Measurements from ENCODE around the gene TVP23B.
"Not testable (repeated sequence)": the region's sequence is repeated elsewhere in the genome, so short reads cannot be mapped to it uniquely, and the experiment has no call there.

TVP23B gene

DNA sequence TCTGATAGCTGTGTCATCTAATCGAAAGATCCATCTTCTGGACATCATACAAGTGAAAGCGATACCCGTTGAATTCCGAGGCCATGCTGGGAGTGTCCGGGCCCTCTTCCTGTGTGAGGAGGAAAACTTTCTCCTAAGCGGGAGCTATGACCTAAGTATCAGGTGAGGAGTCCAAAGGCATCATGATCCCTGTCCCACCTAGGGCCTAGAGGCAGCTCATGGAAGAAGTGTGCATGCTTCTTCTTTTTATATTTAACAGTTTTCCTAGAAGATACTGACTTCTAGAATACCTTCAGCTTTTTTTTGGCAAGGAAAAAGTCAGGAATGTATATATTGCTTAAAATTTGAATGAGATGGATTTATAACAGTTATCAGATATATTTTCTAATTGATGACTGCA lies 22.6 kb upstream of the TVP23B start:
- not testable (repeated sequence) for H3K27ac ChIP-seq; H3K9me3 ChIP-seq (replicated peaks in 1 of 11); H3K4me3 ChIP-seq; H3K4me1 ChIP-seq; H4K20me1 ChIP-seq; H3K36me3 ChIP-seq; H3K9ac ChIP-seq; H3K4me2 ChIP-seq; H3K27me3 ChIP-seq

- H3K9ac ChIP-seq; H3K36me3 ChIP-seq; H3K4me2 ChIP-seq; H3K4me1 ChIP-seq; H3K4me3 ChIP-seq; H3K27me3 ChIP-seq; H4K20me1 ChIP-seq; H3K27ac ChIP-seq; H3K9me3 ChIP-seq (replicated peaks in 1 of 11): not testable (repeated sequence)
Observed at GRCh38 chr17:18760221-18760620, 20.8 kb upstream of the TVP23B start.

GRCh38 chr17:18770572-18770971 lies 10.4 kb upstream of the TVP23B start:
- not testable (repeated sequence) for H3K9ac ChIP-seq; H3K27me3 ChIP-seq; H3K4me3 ChIP-seq; H3K36me3 ChIP-seq; H3K9me3 ChIP-seq (replicated peaks in 1 of 11); H3K27ac ChIP-seq; H4K20me1 ChIP-seq; H3K4me2 ChIP-seq; H3K4me1 ChIP-seq

- H3K4me3 ChIP-seq; H3K27me3 ChIP-seq; H3K4me1 ChIP-seq; H3K36me3 ChIP-seq; H3K9ac ChIP-seq; H4K20me1 ChIP-seq; H3K27ac ChIP-seq; H3K9me3 ChIP-seq (replicated peaks in 1 of 11); H3K4me2 ChIP-seq: not testable (repeated sequence)
Observed at GRCh38 chr17:18771066-18771465, 9.9 kb upstream of the TVP23B start.

DNA sequence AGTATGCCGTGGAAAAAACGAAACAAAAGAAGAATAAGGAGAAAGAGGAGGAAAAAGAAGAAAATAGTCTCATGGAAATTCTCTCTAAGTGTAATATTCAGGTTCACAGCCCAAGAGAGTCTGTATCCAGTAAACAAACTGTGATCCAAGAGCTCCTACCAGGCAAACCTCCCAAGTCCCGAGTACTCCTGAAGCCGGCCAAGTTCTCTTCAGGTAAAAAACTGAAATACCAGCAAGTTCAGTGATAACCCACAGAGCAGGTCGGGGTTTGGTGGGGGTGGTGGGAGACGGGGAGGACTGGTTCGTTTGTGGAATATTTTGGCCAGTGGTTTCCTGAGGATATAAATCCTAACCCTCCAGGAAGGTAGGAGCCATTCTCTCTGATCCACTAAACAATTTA lies 8.5 kb upstream of the TVP23B start:
- Histone ChIP-seq H3K9me3 (replicated peaks in 1 of 11) (no peaks in the 10 kb centered on the region), H3K27me3 (no peaks in the 10 kb centered on the region), H3K9ac (no peak overlapping the region), H3K4me3 (no peak overlapping the region), H3K36me3 (no peaks in the 10 kb centered on the region), H3K27ac (no peak overlapping the region), H3K4me1 (no peaks in the 10 kb centered on the region), H3K4me2 (no peak overlapping the region), H4K20me1 (no peaks in the 10 kb centered on the region)
- no peak for TF ChIP-seq Cebpa-rat (IDR thresholded peaks at IDR 0.05)

GRCh38 chr17:18781805-18782204 lies 822 bp downstream of the TVP23B start:
- H4K20me1 ChIP-seq; H3K27me3 ChIP-seq; H3K9me3 ChIP-seq (replicated peaks in 1 of 11); H3K36me3 ChIP-seq; H3K4me1 ChIP-seq: not testable (repeated sequence)
- Histone ChIP-seq H3K9ac (peak overlapping the region; percentile 73 to 83 (median 80); a peak in 20 of 22 replicates), H3K4me2 (peak overlapping the region in 9 of 11 experiments; percentile 30 to 61 (median 49); a peak in 14 of 22 replicates), H3K27ac (peak overlapping the region in 8 of 11 experiments; percentile 76 to 81 (median 78); a peak in 14 of 22 replicates), H3K4me3 (peak overlapping the region; percentile 58 to 73 (median 67))

- H3K36me3 ChIP-seq; H3K4me3 ChIP-seq; H3K4me1 ChIP-seq; H3K9ac ChIP-seq; H3K27me3 ChIP-seq; H3K9me3 ChIP-seq (replicated peaks in 1 of 11); H3K27ac ChIP-seq; H3K4me2 ChIP-seq: not testable (repeated sequence)
- peaks cover 0 to 14% (median 0%) of the 10 kb centered on the region in 11 experiments; a peak in 5 of 22 replicates for H4K20me1 ChIP-seq
Observed at GRCh38 chr17:18785933-18786332, 5.0 kb downstream of the TVP23B start.

DNA sequence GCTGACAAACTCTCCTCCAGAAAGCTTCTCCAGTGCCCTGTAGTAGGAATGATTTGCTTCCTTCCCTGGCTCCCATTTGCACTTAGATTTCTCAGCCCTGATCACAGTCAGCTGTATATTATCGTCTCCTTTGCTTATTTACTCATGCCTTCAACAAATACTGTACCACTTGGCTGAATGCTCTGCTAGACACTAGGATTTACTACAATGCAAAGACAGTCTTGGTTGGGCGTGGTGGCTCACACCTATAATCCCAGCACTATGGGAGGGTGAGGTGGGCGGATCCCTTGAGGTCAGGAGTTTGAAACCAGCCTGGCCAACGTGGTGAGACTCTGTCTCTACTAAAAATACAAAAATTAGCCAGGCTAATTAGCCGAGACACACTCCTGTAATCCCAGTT lies 5.9 kb downstream of the TVP23B start:
- not testable (repeated sequence) for H3K9me3 ChIP-seq (replicated peaks in 1 of 11); H3K9ac ChIP-seq; H3K4me2 ChIP-seq; H3K36me3 ChIP-seq; H3K27me3 ChIP-seq; H3K27ac ChIP-seq; H3K4me1 ChIP-seq; H3K4me3 ChIP-seq
- H4K20me1 ChIP-seq: peaks cover 0 to 14% (median 0%) of the 10 kb centered on the region in 11 experiments; a peak in 5 of 22 replicates

DNA sequence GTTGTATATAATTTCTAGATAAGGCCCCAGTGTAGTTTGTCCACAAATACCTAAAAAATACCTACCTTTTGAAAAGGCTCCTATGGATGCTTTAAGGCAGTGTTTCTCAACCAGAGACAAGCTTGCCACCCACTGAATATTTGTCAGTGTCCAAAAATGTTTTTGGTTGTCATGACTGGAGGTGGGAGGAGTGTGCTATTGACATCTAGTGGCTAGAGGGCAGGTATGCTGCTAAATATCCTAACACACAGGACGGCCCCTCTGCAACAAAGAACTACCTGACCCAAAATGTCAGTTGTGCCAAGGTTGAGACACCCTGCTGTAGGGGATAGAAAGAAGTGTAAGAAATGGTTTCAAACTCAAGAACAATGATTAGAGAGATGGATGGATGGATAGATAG lies 10.4 kb downstream of the TVP23B start:
- peaks cover 0 to 21% (median 10%) of the 10 kb centered on the region in 11 experiments; a peak in 13 of 22 replicates for H3K36me3 ChIP-seq
- H3K27ac ChIP-seq; H3K4me1 ChIP-seq; H3K4me3 ChIP-seq; H3K9me3 ChIP-seq (replicated peaks in 1 of 11); H3K4me2 ChIP-seq; H3K9ac ChIP-seq; H3K27me3 ChIP-seq: not testable (repeated sequence)
- peaks cover 0 to 16% (median 3%) of the 10 kb centered on the region in 11 experiments; a peak in 7 of 22 replicates for H4K20me1 ChIP-seq

DNA sequence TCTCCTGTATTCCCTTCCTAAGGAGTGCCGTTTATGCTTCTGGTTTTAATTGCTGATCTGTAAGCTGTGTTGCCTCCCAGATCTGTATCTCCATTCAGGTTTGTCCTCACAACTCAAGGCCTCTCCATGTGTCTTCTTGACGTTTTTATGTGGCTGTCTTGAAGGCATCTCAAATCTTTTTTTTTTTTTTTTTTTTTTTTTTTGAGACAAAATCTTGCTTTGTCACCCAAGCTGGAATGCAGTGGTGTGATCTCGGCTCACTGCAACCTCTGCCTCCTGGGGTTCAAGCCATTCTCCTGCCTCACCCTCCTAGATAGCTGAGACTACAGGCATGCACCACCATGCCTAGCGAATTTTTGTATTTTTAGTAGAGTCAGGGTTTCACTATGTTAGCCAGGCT lies 13.9 kb downstream of the TVP23B start:
- not testable (repeated sequence) for H3K9ac ChIP-seq; H3K9me3 ChIP-seq (replicated peaks in 1 of 11); H4K20me1 ChIP-seq; H3K4me3 ChIP-seq; H3K27ac ChIP-seq; H3K4me1 ChIP-seq; H3K4me2 ChIP-seq; H3K27me3 ChIP-seq
- H3K36me3 ChIP-seq: peaks cover 5 to 38% (median 20%) of the 10 kb centered on the region in 11 experiments; a peak in 21 of 22 replicates

GRCh38 chr17:18796887-18797286 lies 15.9 kb downstream of the TVP23B start:
- H3K4me1 ChIP-seq; H3K9ac ChIP-seq; H4K20me1 ChIP-seq; H3K4me2 ChIP-seq; H3K27ac ChIP-seq; H3K27me3 ChIP-seq; H3K4me3 ChIP-seq; H3K9me3 ChIP-seq (replicated peaks in 1 of 11): not testable (repeated sequence)
- peaks cover 6 to 53% (median 30%) of the 10 kb centered on the region in 11 experiments for H3K36me3 ChIP-seq

GRCh38 chr17:18803458-18804245 lies 22.7 kb downstream of the TVP23B start:
- H3K36me3 ChIP-seq: peaks cover 24 to 46% (median 36%) of the 10 kb centered on the region in 11 experiments; a peak in 21 of 22 replicates
- not testable (repeated sequence) for H3K27me3 ChIP-seq; H3K4me3 ChIP-seq; H3K9me3 ChIP-seq (replicated peaks in 1 of 11); H3K9ac ChIP-seq; H3K4me1 ChIP-seq; H3K27ac ChIP-seq; H4K20me1 ChIP-seq; H3K4me2 ChIP-seq

GRCh38 chr17:18815924-18816323 lies 34.9 kb downstream of the TVP23B start:
- H3K27me3 ChIP-seq; H3K27ac ChIP-seq; H3K9me3 ChIP-seq (replicated peaks in 1 of 11); H3K4me2 ChIP-seq; H4K20me1 ChIP-seq; H3K9ac ChIP-seq; H3K4me3 ChIP-seq; H3K36me3 ChIP-seq: not testable (repeated sequence)
- H3K4me1 ChIP-seq: peaks cover 0 to 27% (median 21%) of the 10 kb centered on the region in 10 experiments; a peak in 15 of 20 replicates

All from BLaER1 treated with 17β-estradiol and CSF1 and Interleukin-3, amounts not matched to agents 10 nM and 100 nM (cell line).